Smooth muscle cell (in vitro differentiated cells): ENCODE data around the gene LRP3. TPM values are rescaled to one million over a fixed set of nuclear protein-coding genes. Genes with fewer than 3 reads are reported as not detected.

ENCODE experiments used
- DNase-seq: peaks from one replicate; lab custom pipeline; 2025; ENCODE audit not compliant: unreplicated experiment; lab: John Stamatoyannopoulos, UW
- H2AFZ ChIP-seq: fragments of 200-600 bp; sonication (generic); 2 replicates; pipeline ENCODE4 v1.6.0; 2016; ENCODE audit warnings: antibody characterized with exemption, low read depth, mild to moderate bottlenecking
- H3F3A ChIP-seq: fragments of 200-600 bp; sonication (generic); 2 replicates; pipeline ENCODE4 v1.6.0; 2017; ENCODE audit warnings: antibody characterized with exemption, low read depth
- H3K27ac ChIP-seq: fragments of 200-600 bp; sonication (generic); 2 replicates; pipeline ENCODE4 v1.5.1; 2016; ENCODE audit warnings: low read depth, mild to moderate bottlenecking
- H3K27me3 ChIP-seq: fragments of 200-600 bp; sonication (generic); 2 replicates; pipeline ENCODE4 v1.6.1; 2016; ENCODE audit warnings: low read depth, mild to moderate bottlenecking
- H3K36me3 ChIP-seq: fragments of 200-600 bp; sonication (generic); 2 replicates; pipeline ENCODE4 v1.5.1; 2016; ENCODE audit warnings: low read depth
- H3K4me1 ChIP-seq: fragments of 200-600 bp; sonication (generic); 2 replicates; pipeline ENCODE4 v1.5.1; 2016; ENCODE audit warnings: low read depth
- H3K4me2 ChIP-seq: fragments of 200-600 bp; sonication (generic); 2 replicates; pipeline ENCODE4 v1.6.0; 2016; ENCODE audit warnings: mild to moderate bottlenecking
- H3K4me3 ChIP-seq: fragments of 200-600 bp; sonication (generic); 2 replicates; pipeline ENCODE4 v1.5.1; 2016; ENCODE audit warnings: mild to moderate bottlenecking
- H3K79me2 ChIP-seq: fragments of 200-600 bp; sonication (generic); 2 replicates; pipeline ENCODE4 v1.6.0; 2016; ENCODE audit warnings: low read depth, mild to moderate bottlenecking
- H3K9ac ChIP-seq: fragments of 200-600 bp; sonication (generic); 2 replicates; pipeline ENCODE4 v1.6.0; 2016; ENCODE audit warnings: low read depth
- H3K9me3 ChIP-seq: fragments of 200-600 bp; sonication (generic); replicated peaks from 2 replicates; pipeline ENCODE4 v1.5.1; 2016; ENCODE audit warnings: low read depth
- H4K20me1 ChIP-seq: fragments of 200-600 bp; sonication (generic); 2 replicates; pipeline ENCODE4 v1.6.0; 2016; ENCODE audit warnings: low read depth
- CTCF ChIP-seq: fragments of 200-600 bp; sonication (generic); IDR thresholded peaks from 2 replicates; pipeline ENCODE4 v1.5.1; 2017; ENCODE audit warnings: borderline replicate concordance, mild to moderate bottlenecking, antibody characterized with exemption; ENCODE audit not compliant: insufficient read depth, poor library complexity, severe bottlenecking
- WGBS: methylation state at CpG from one replicate; pipeline ENCODE4 v1.1.7; 2016; ENCODE audit warnings: low lambda C conversion rate; 5-methylcytosine and 5-hydroxymethylcytosine counted together
- polyA plus RNA-seq: library from polyadenylated mRNA; unstranded; fragments of >200 nt; fragmentation: Nextera tagmentation; extraction: Ambion mirVana; gene quantifications from 2 replicates; pipeline ENCODE4 v1.2.1, GENCODE V29; 2016
- total RNA-seq: library from RNA; depleted of rRNA; stranded (reverse); fragments of >200 nt; gene quantifications from 2 replicates; pipeline ENCODE4 v1.2.3, GENCODE V29; 2014

LRP3 gene
- total and polyA plus RNA-seq, 2 experiments from 2014 or later = 13.5 to 30.5 TPM

GRCh38 chr19:33215438-33216197, 21.5 kb downstream of the LRP3 start:
- H3K9ac ChIP-seq = no peak overlapping the region
- no peaks in the 10 kb centered on the region for H3K36me3 ChIP-seq
- H3F3A ChIP-seq = no peaks in the 10 kb centered on the region

GRCh38 chr19:33216198-33216830, 22.2 kb downstream of the LRP3 start:
- Histone ChIP-seq H3K4me1 (no peaks in the 10 kb centered on the region), H3F3A (no peaks in the 10 kb centered on the region), H3K4me3 (no peak overlapping the region), H3K79me2 (no peaks in the 10 kb centered on the region), H4K20me1 (no peaks in the 10 kb centered on the region), H3K36me3 (no peaks in the 10 kb centered on the region), H3K9me3 (no peaks in the 10 kb centered on the region), H3K27ac (no peak overlapping the region), H3K27me3 (peaks cover 5% of the 10 kb centered on the region), H3K9ac (no peak overlapping the region), H3K4me2 (no peak overlapping the region), H2AFZ (no peak overlapping the region)
- no peak for TF ChIP-seq CTCF
- no peak for DNase-seq
- 66% methylated on average over 12 of the region's 12 CpGs for WGBS

More at GRCh38 chr19:33215438-33216197, 21.5 kb downstream of the LRP3 start:
- Histone ChIP-seq H2AFZ (no peak overlapping the region), H3K4me1 (no peaks in the 10 kb centered on the region), H3K27me3 (no peaks in the 10 kb centered on the region), H3K9me3 (no peaks in the 10 kb centered on the region), H3K79me2 (no peaks in the 10 kb centered on the region), H3K4me2 (no peak overlapping the region), H3K4me3 (no peak overlapping the region), H4K20me1 (no peaks in the 10 kb centered on the region), H3K27ac (no peak overlapping the region)
- no peak for DNase-seq
- no peak for TF ChIP-seq CTCF
- 93% methylated on average over 19 of the region's 19 CpGs for WGBS

GRCh38 chr19:33217881-33218280, 23.8 kb downstream of the LRP3 start:
- no peak overlapping the region for H2AFZ ChIP-seq
- H3K9ac ChIP-seq = no peak overlapping the region
- H3F3A ChIP-seq = no peaks in the 10 kb centered on the region
- H3K9me3 ChIP-seq = no peaks in the 10 kb centered on the region
- no peaks in the 10 kb centered on the region for H4K20me1 ChIP-seq
- 85% methylated on average over 8 of the region's 8 CpGs for WGBS
- peaks cover 10% of the 10 kb centered on the region for H3K27me3 ChIP-seq
- H3K4me1 ChIP-seq = no peaks in the 10 kb centered on the region
- H3K36me3 ChIP-seq = no peaks in the 10 kb centered on the region
- no peak overlapping the region for H3K4me2 ChIP-seq
- no peak for DNase-seq
- H3K4me3 ChIP-seq = no peak overlapping the region
- H3K27ac ChIP-seq = no peak overlapping the region
- no peak for TF ChIP-seq CTCF
- no peaks in the 10 kb centered on the region for H3K79me2 ChIP-seq
